Measurements from ENCODE around the gene ENTPD2. TPM values are rescaled to one million over a fixed set of nuclear protein-coding genes. Genes with fewer than 3 reads are reported as not detected.

The ENTPD2 gene
- total and polyA plus RNA-seq, 2 donors (not counting 1 experiment from before 2014, with no cell fraction given): not detected

GRCh38 chr9:137007108-137007815 lies 46.6 kb downstream of the ENTPD2 start:
- no peak for TF ChIP-seq EZH2 (IDR thresholded peaks at IDR 0.05; ENCODE audit: borderline replicate concordance, insufficient read depth, low read depth, low read length, poor library complexity, severe bottlenecking)
- ChIA-PET POLR2A (no interaction called here), CTCF (interaction anchor here (1.3 to 1.5 kb wide), 2 partner anchors 22 to 28 kb away, joined by 3 to 5 read pairs; no protein-coding TSS in a partner anchor)
- H3K27ac ChIP-seq (ENCODE audit: low read length in 2 of 2): no peak overlapping the region
- intact Hi-C loops (cut with micrococcal nuclease): no loop called here
- H3K9me3 ChIP-seq (ENCODE audit: control extremely low read depth in 1 of 3, control insufficient read depth in 2 of 3, insufficient read depth in 1 of 3, low read length in 2 of 3): peaks cover 0 to 4% (median 0%) of the 10 kb centered on the region in 3 donors
- H3K4me1 ChIP-seq (ENCODE audit: control insufficient read depth in 2 of 2, insufficient read depth in 2 of 2, low read length in 2 of 2): no peaks in the 10 kb centered on the region
- no peak overlapping the region for H2AFZ ChIP-seq (ENCODE audit: insufficient read depth, low read depth, low read length, poor library complexity, severe bottlenecking)
- Mint-ChIP-seq H3K4me3 (no peak overlapping the region), H3K27me3 (no peaks in the 10 kb centered on the region), H3K4me1 (no peaks in the 10 kb centered on the region), H3K9me3 (ENCODE audit: insufficient read depth) (no peaks in the 10 kb centered on the region), H3K27ac (no peak overlapping the region)
- ATAC-seq (ENCODE audit: low read depth): no peak
- H3K79me2 ChIP-seq (ENCODE audit: control insufficient read depth, insufficient read depth, low read length): no peaks in the 10 kb centered on the region
- H4K20me1 ChIP-seq (ENCODE audit: control insufficient read depth, insufficient read depth, low read length, poor library complexity, severe bottlenecking): no peaks in the 10 kb centered on the region
- H3K27me3 ChIP-seq (replicated peaks in 1 of 4; ENCODE audit: control extremely low read depth in 1 of 4, control insufficient read depth in 3 of 4, insufficient read depth in 4 of 4, low read length in 3 of 4): no peaks in the 10 kb centered on the region
- DNase-seq: no peak
- peaks cover 0 to 1% of the 10 kb centered on the region in 2 experiments for H3K36me3 ChIP-seq (replicated peaks in 1 of 2; ENCODE audit: control extremely low read depth in 1 of 2, control insufficient read depth in 1 of 2, extremely low read depth in 1 of 2, insufficient read depth in 2 of 2, low read length in 1 of 2)
- H3K4me2 ChIP-seq (replicated peaks; ENCODE audit: low read depth, low read length, poor library complexity, severe bottlenecking): no peak overlapping the region
- no peak overlapping the region for H3K9ac ChIP-seq (ENCODE audit: low read length)
- H3K4me3 ChIP-seq (ENCODE audit: control extremely low read depth in 1 of 5, extremely low read depth in 1 of 5, insufficient read depth in 1 of 5, low read depth in 2 of 5, low read length in 4 of 5): no peak overlapping the region
- 91% methylated on average over 22 of the region's 30 CpGs for WGBS (ENCODE audit: insufficient coverage)

GRCh38 chr9:137006116-137007003 lies 47.5 kb downstream of the ENTPD2 start:
- no peak for TF ChIP-seq CTCF (IDR thresholded peaks at IDR 0.05)
- TF ChIP-seq EZH2 (IDR thresholded peaks at IDR 0.05; ENCODE audit: borderline replicate concordance, insufficient read depth, low read depth, low read length, poor library complexity, severe bottlenecking): no peak
- Histone ChIP-seq H3K27ac (ENCODE audit: low read length in 2 of 2) (no peak overlapping the region), H3K4me1 (ENCODE audit: control insufficient read depth in 2 of 2, insufficient read depth in 2 of 2, low read length in 2 of 2) (peaks cover 0 to under 1% of the 10 kb centered on the region in 2 donors), H3K9ac (ENCODE audit: low read length) (no peak overlapping the region), H4K20me1 (ENCODE audit: control insufficient read depth, insufficient read depth, low read length, poor library complexity, severe bottlenecking) (no peaks in the 10 kb centered on the region), H3K79me2 (ENCODE audit: control insufficient read depth, insufficient read depth, low read length) (no peaks in the 10 kb centered on the region), H3K4me2 (replicated peaks; ENCODE audit: low read depth, low read length, poor library complexity, severe bottlenecking) (no peak overlapping the region), H3K27me3 (replicated peaks in 1 of 4; ENCODE audit: control extremely low read depth in 1 of 4, control insufficient read depth in 3 of 4, insufficient read depth in 4 of 4, low read length in 3 of 4) (no peaks in the 10 kb centered on the region), H3K9me3 (ENCODE audit: control extremely low read depth in 1 of 3, control insufficient read depth in 2 of 3, insufficient read depth in 1 of 3, low read length in 2 of 3) (peaks cover 0 to 4% (median 0%) of the 10 kb centered on the region in 3 donors), H2AFZ (ENCODE audit: insufficient read depth, low read depth, low read length, poor library complexity, severe bottlenecking) (no peak overlapping the region), H3K36me3 (replicated peaks in 1 of 2; ENCODE audit: control extremely low read depth in 1 of 2, control insufficient read depth in 1 of 2, extremely low read depth in 1 of 2, insufficient read depth in 2 of 2, low read length in 1 of 2) (no peaks in the 10 kb centered on the region), H3K4me3 (ENCODE audit: control extremely low read depth in 1 of 5, extremely low read depth in 1 of 5, insufficient read depth in 1 of 5, low read depth in 2 of 5, low read length in 4 of 5) (no peak overlapping the region)
- CTCF ChIA-PET: interaction anchor here (1.3 to 2.8 kb wide), 2 partner anchors 29 kb away, joined by 3 to 16 read pairs; no protein-coding TSS in a partner anchor
- intact Hi-C loops (cut with micrococcal nuclease): no loop called here
- Mint-ChIP-seq H3K4me3 (no peak overlapping the region), H3K27me3 (no peaks in the 10 kb centered on the region), H3K4me1 (no peaks in the 10 kb centered on the region), H3K9me3 (ENCODE audit: insufficient read depth) (no peaks in the 10 kb centered on the region), H3K27ac (peak overlapping the region; percentile 20)
- POLR2A ChIA-PET: no interaction called here
- ATAC-seq (ENCODE audit: low read depth): no peak
- WGBS (ENCODE audit: insufficient coverage): 48% methylated on average over 23 of the region's 24 CpGs
- DNase-seq: no peak
